Measurements from ENCODE around the gene ACKR3.
A peak's percentile ranks its signal among the peaks of the same experiment; 100 is the strongest.

The ACKR3 gene

GRCh38 chr2:236548179-236548921 lies 21.3 kb upstream of the ACKR3 start:
- TF ChIP-seq CTCF (IDR thresholded peaks at IDR 0.05; ENCODE audit: borderline replicate concordance, insufficient read depth, low read depth, low read length) = no peak
- no peak overlapping the region for H3K4me3 ChIP-seq (ENCODE audit: low read depth, low read length)

- 0 out of 2 replicates have a peak, but pooled peaks have one; percentile 8 for TF ChIP-seq CTCF (IDR thresholded peaks at IDR 0.05; ENCODE audit: borderline replicate concordance, insufficient read depth, low read depth, low read length)
- no peak overlapping the region for H3K4me3 ChIP-seq (ENCODE audit: low read depth, low read length)
Measured at GRCh38 chr2:236549165-236549564, 20.5 kb upstream of the ACKR3 start.

GRCh38 chr2:236550290-236550689 lies 19.3 kb upstream of the ACKR3 start:
- TF ChIP-seq CTCF (IDR thresholded peaks at IDR 0.05; ENCODE audit: borderline replicate concordance, insufficient read depth, low read depth, low read length) = no peak
- peak overlapping the region; percentile 24 for H3K4me3 ChIP-seq (ENCODE audit: low read depth, low read length)

GRCh38 chr2:236550701-236551465 lies 18.7 kb upstream of the ACKR3 start:
- TF ChIP-seq CTCF (IDR thresholded peaks at IDR 0.05; ENCODE audit: borderline replicate concordance, insufficient read depth, low read depth, low read length) = no peak
- H3K4me3 ChIP-seq (ENCODE audit: low read depth, low read length) = peak overlapping the region; percentile 26

- no peak overlapping the region for H3K4me3 ChIP-seq (ENCODE audit: low read depth, low read length)
- TF ChIP-seq CTCF (IDR thresholded peaks at IDR 0.05; ENCODE audit: borderline replicate concordance, insufficient read depth, low read depth, low read length) = no peak
Measured at GRCh38 chr2:236551471-236552211, 18.0 kb upstream of the ACKR3 start.

GRCh38 chr2:236552212-236552542 lies 17.4 kb upstream of the ACKR3 start:
- TF ChIP-seq CTCF (IDR thresholded peaks at IDR 0.05; ENCODE audit: borderline replicate concordance, insufficient read depth, low read depth, low read length) = no peak
- H3K4me3 ChIP-seq (ENCODE audit: low read depth, low read length) = no peak overlapping the region
